Stimulated activated CD4-positive, alpha-beta T cell treated with anti-CD3 and anti-CD28 coated beads, Interleukin-4, amount 100 ng/mL, for 1 hour (primary cell): Measurements from ENCODE around the gene CEND1.

ENCODE experiments used
- DNase-seq: peaks from one replicate; pipeline ENCODE4 v3.0.0-alpha.2; 2020

Gene CEND1

GRCh38 chr11:811446-812245 lies 21.8 kb upstream of the CEND1 start:
- no peak for DNase-seq

DNA sequence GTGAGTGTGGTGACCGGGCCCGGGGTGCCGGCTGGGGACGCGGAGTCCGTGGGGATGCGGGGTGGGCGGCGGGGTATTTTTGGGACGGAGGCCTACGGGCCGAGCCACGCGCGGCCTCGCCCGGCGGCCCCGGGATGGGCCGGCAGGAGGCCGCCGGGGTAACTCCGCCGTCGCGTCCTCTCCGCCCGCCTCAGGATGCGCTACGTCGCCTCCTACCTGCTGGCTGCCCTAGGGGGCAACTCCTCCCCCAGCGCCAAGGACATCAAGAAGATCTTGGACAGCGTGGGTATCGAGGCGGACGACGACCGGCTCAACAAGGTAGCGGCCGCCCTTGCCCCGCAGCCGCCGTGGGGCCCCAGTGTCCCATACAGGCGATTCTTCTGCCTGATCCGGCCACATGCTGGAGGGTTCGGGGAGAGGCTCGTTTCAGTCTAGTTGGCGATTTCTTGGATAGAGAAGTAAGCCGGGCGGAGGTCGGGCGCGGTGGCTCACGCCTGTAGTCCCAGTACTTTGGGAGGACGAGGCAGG lies 20.2 kb upstream of the CEND1 start:
- DNase-seq: no peak

- DNase-seq: peak; percentile 98
Observed at GRCh38 chr11:809287-810039, 19.6 kb upstream of the CEND1 start, which contains the start of gene RPLP2. Gene RPLP2 (plus strand): TSS chr11:809967. CDS start chr11:810235, 268 bp downstream.

- no peak for DNase-seq
Observed at GRCh38 chr11:808427-809286, 18.8 kb upstream of the CEND1 start.

GRCh38 chr11:804599-804964 lies 14.7 kb upstream of the CEND1 start:
- no peak for DNase-seq

DNA sequence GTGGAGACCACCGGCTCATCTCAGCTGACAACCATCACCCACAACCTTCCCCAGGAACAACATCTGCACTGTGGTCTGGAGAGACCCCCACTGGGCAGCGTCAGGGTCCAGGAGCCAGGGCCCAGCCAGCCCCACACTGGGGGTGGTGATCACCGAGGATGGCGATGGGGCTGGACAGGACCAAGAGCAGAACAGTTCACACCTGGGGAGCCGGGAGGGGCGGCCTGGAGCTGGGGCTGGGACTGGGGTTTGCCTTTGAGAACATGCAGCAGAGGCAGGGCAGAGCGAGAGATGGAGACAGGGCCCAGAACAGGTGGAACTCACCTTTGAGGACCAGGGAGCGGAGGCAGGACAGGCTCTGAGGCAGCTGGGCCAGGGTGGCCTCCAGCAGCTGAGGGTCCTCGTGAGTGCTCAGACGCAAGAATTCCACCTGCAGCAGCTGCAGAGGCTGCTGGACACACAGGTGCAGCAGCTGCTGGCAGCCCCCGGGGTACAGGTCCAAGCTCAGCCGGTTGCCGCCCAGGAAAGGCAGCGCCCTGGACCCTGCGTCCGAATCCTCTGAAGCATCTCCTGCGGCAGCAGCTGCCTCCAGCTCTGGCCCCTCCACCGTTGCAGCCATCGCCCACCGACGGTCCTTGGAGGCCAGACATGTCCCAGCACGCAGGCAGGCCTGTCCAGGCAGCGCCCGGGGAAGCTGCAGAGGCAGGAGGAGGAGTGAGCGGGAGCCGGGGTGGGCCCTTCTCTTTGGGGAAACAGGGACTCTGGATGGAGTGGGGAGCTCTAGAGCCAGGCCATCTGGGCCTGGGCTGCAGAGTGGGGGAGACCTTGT lies 14.1 kb upstream of the CEND1 start:
- DNase-seq: no peak

DNA sequence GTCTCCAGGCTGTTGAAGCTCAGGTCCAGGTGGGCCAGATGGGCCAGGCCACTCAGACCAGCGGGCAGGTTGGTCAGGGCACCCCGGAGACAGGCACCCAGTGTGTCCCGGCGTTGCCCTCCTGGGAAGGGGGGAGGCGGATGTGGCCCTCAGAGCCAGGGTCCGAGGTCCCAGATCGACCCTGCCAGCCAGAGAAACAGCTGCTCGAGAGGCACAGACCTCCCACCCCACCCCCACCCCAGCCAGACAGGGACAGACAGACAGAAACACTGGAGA lies 13.5 kb upstream of the CEND1 start:
- DNase-seq: no peak

DNA sequence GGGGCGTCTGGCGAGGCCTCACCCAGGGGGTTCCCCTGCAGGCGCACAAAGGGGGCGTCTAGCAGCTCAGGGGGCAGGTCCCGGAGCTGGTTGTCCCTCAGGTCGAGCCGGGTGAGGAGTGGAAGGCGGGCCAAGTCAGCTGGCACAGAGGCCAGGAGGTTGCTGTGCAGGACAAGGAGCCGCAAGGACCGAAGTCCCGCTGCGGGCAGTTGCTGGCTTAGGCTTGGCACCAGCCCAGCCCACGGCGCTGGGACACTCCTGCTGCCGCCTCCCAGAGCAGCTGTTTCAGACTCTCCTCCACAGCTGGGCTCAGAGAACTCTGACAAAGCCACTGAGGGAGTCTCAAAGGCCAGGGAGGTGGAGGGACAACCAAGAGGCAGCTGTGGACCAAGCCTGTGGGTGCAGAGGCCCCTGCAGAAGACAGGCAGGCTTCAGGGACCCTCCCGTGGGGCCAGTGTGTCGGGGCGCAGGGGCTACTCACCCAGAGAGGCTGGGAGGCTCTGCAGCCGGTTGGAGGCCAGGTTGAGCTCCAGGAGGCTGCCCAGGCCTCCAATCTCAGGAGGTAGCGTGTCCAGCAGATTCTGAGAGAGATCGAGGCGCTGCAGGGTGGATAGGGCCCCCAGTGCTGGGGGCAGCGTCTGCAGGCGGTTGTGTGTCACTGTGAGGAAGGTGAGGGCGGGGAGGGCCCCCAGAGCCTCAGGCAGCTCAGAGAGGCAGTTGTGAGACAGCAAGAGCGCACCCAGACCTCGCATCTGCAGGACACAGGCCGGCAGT lies 13.0 kb upstream of the CEND1 start:
- no peak for DNase-seq

- no peak for DNase-seq
Observed at GRCh38 chr11:802018-802617, 12.2 kb upstream of the CEND1 start.

DNA sequence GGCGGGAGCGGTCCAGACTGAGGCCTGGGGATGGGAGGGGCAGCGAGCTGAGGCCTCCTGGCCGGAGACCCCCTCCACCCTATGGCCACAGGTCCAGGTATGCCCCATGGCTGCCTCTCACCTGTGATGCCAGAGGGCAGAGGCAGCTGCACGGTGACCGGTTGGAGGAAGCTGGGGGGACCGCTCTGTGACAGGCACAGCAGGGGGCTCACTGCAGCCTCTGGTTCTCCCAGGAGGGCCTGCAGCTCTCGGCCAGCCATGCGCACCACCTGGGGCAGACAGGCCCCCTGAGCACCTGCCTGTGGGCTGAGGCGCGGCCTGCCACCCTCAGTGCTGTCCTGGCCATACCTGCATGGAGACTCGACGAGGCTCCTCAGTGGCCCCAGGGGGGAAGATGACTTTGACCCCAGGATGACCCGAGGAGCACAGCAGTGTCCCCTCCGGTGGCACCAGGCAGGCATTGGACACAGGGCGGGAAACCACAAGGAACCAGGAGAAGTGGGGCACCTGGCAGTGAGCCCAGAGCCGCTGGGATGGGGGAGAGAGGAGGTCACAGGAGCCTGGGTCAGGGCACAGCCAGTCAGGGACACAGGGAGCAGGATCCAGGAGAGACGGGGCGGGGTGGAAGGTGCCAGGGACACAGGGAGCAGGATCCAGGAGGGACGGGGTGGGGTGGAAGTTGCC lies 11.3 kb upstream of the CEND1 start:
- DNase-seq: no peak

DNA sequence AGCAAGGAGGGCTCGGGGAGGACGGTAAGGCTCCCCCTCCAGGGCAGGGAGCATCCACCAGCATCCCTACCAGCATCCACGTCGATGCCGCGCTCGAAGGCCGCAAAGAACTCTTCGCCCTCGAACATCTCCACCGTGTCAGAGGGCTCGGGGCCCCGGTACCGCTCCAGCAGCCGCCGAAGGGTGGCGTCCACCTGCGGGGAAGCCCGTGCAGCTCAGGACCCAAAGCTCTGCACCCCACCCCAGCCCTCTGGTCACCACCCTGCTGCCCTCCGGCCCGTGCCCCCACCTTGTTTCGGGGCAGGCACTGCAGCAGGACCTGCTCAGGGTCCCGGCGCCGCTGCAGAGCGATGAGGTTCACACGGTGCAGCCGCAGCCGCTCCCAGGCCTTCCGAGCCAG lies 10.6 kb upstream of the CEND1 start:
- no peak for DNase-seq

DNA sequence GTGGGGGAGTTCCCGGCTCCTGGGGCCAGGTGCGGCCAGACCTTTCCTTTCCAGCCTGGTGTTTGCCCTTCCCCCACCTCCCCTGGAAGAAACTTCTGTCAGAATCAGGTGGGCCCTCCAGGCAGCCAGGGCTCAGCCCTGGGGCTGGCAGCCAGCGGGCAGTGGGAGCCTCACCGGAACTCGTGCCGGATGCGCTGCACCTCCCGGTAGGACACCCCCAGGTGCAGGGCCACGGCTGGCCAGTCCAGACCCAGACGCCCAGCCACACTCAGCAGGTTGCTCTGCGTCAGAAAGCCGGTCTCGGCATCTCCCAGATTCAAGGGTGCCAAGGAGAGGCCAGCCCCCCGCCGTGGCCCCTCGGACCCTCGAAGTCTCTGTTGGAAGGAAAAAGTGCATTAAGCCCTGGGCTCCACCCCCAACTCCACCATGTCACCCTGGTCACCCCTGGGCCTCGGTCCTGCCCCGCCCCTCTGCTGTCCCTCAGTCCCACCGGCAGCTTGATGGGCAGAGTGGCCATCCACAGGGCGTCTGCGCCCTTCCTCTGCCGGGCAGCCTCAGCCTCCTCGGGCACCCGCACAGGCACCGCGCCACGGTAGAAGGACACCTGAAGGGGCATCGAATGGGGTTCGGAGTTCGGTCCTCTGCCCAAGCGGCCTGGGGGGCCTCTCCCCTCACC lies 9.9 kb upstream of the CEND1 start:
- DNase-seq: no peak

- peak; percentile 88 for DNase-seq
Observed at GRCh38 chr11:798093-798713, 8.3 kb upstream of the CEND1 start, which contains the start of gene SLC25A22. Gene SLC25A22 (minus strand): TSS chr11:798281. CDS start chr11:795006, 3,275 bp downstream.

- DNase-seq: peak; percentile 74
Observed at GRCh38 chr11:797296-798092, 7.6 kb upstream of the CEND1 start.

GRCh38 chr11:796565-797295 lies 6.8 kb upstream of the CEND1 start:
- no peak for DNase-seq

GRCh38 chr11:795634-796564 lies 6.0 kb upstream of the CEND1 start:
- DNase-seq: peak; percentile 80
